Measurements from ENCODE around the gene TRAK1. TPM values are rescaled to one million over a fixed set of nuclear protein-coding genes. Genes with fewer than 3 reads are reported as not detected.
"Not testable (repeated sequence)": the region's sequence is repeated elsewhere in the genome, so short reads cannot be mapped to it uniquely, and the experiment has no call there.

Gene TRAK1
- 100 to 1,000 TPM in 5 of 12 donors, 10 to 100 TPM in 6, not detected in 1; 59.8 to 133 (median 89.3) TPM for polyA plus RNA-seq (ENCODE audit: insufficient read length in 12 of 12)
- long read RNA-seq, donor 1, full-length matches to known transcripts, result 1 of 7 reads
- long read RNA-seq, donor 1, partial matches to known transcripts, result 6 of 7 reads
- long read RNA-seq, donor 1, other reads (novel, unspliced or antisense), result 0 of 7 reads
- long read RNA-seq, donor 2, partial matches to known transcripts, result 55 of 55 reads
- long read RNA-seq, donor 2, other reads (novel, unspliced or antisense), result 0 of 55 reads
- long read RNA-seq, donor 3, full-length matches to known transcripts, result 1 of 6 reads
- long read RNA-seq, donor 3, partial matches to known transcripts, result 5 of 6 reads
- long read RNA-seq, donor 3, other reads (novel, unspliced or antisense), result 0 of 6 reads
- long read RNA-seq, donor 4, result 0 reads
- long read RNA-seq, donor 5, full-length matches to known transcripts, result 2 of 40 reads
- long read RNA-seq, donor 5, partial matches to known transcripts, result 38 of 40 reads
- long read RNA-seq, donor 5, other reads (novel, unspliced or antisense), result 0 of 40 reads
- long read RNA-seq, donor 6, result 0 reads
- long read RNA-seq, donor 7, partial matches to known transcripts, result 19 of 19 reads
- long read RNA-seq, donor 7, other reads (novel, unspliced or antisense), result 0 of 19 reads
- long read RNA-seq, donor 8, partial matches to known transcripts, result 14 of 14 reads
- long read RNA-seq, donor 8, other reads (novel, unspliced or antisense), result 0 of 14 reads
- long read RNA-seq, donor 9, partial matches to known transcripts, result 23 of 23 reads
- long read RNA-seq, donor 9, other reads (novel, unspliced or antisense), result 0 of 23 reads
- long read RNA-seq, donor 10, partial matches to known transcripts, result 30 of 30 reads
- long read RNA-seq, donor 10, other reads (novel, unspliced or antisense), result 0 of 30 reads
- long read RNA-seq, donor 11, partial matches to known transcripts, result 5 of 5 reads
- long read RNA-seq, donor 11, other reads (novel, unspliced or antisense), result 0 of 5 reads

- no peak for DNase-seq
Observed at GRCh38 chr3:42090973-42091731, at the start of gene TRAK1. Gene TRAK1, plus strand, starts transcription at chr3:42091357. Its CDS starts 113 bp downstream, at chr3:42091470.

- DNase-seq, result no peak
Observed at GRCh38 chr3:42042747-42043098, 48.4 kb upstream of the TRAK1 start.

GRCh38 chr3:42043099-42043813 is 47.9 kb upstream of the TRAK1 start:
- DNase-seq, result peak; percentile 80

GRCh38 chr3:42045708-42046243 is 45.4 kb upstream of the TRAK1 start:
- no peak for DNase-seq

- DNase-seq, result not testable (repeated sequence)
Observed at GRCh38 chr3:42048526-42048925, 42.6 kb upstream of the TRAK1 start.

GRCh38 chr3:42050126-42050525 is 41.0 kb upstream of the TRAK1 start:
- no peak for DNase-seq

GRCh38 chr3:42051384-42052131 is 39.6 kb upstream of the TRAK1 start:
- no peak for DNase-seq

GRCh38 chr3:42052132-42052483 is 39.0 kb upstream of the TRAK1 start:
- no peak for DNase-seq

- no peak for DNase-seq
Observed at GRCh38 chr3:42052484-42053351, 38.4 kb upstream of the TRAK1 start.

- no peak for DNase-seq
Observed at GRCh38 chr3:42053476-42053875, 37.7 kb upstream of the TRAK1 start.

- DNase-seq, result no peak
Observed at GRCh38 chr3:42055291-42055690, 35.9 kb upstream of the TRAK1 start.

GRCh38 chr3:42056840-42057239 is 34.3 kb upstream of the TRAK1 start:
- no peak for DNase-seq

GRCh38 chr3:42057561-42058211 is 33.5 kb upstream of the TRAK1 start:
- no peak for DNase-seq

GRCh38 chr3:42061025-42061712 is 30.0 kb upstream of the TRAK1 start:
- DNase-seq, result no peak

- DNase-seq, result peak; percentile 90
Observed at GRCh38 chr3:42061713-42062380, 29.3 kb upstream of the TRAK1 start.

- no peak for DNase-seq
Observed at GRCh38 chr3:42062464-42062863, 28.7 kb upstream of the TRAK1 start.

- no peak for DNase-seq
Observed at GRCh38 chr3:42063888-42064287, 27.3 kb upstream of the TRAK1 start.
